A673 (cell line): ENCODE results near the gene TEX261.

ENCODE experiments used
- CTCF ChIP-seq: fragments of 300-800, 200-600 bp; sonication (generic); conservative IDR thresholded peaks from 2 replicates; pipeline ENCODE4 v1.5.1; 2017; ENCODE audit warnings: low read depth, mild to moderate bottlenecking, antibody characterized with exemption, low read length, moderate library complexity, mixed read lengths
- EZH2 ChIP-seq: fragments of 200-600 bp; sonication (generic); IDR thresholded peaks from 2 replicates; pipeline ENCODE4 v1.6.1; 2017; ENCODE audit warnings: borderline replicate concordance, low read depth, mild to moderate bottlenecking, mixed read lengths, antibody characterized with exemption, low read length; ENCODE audit not compliant: poor library complexity, severe bottlenecking

DNA sequence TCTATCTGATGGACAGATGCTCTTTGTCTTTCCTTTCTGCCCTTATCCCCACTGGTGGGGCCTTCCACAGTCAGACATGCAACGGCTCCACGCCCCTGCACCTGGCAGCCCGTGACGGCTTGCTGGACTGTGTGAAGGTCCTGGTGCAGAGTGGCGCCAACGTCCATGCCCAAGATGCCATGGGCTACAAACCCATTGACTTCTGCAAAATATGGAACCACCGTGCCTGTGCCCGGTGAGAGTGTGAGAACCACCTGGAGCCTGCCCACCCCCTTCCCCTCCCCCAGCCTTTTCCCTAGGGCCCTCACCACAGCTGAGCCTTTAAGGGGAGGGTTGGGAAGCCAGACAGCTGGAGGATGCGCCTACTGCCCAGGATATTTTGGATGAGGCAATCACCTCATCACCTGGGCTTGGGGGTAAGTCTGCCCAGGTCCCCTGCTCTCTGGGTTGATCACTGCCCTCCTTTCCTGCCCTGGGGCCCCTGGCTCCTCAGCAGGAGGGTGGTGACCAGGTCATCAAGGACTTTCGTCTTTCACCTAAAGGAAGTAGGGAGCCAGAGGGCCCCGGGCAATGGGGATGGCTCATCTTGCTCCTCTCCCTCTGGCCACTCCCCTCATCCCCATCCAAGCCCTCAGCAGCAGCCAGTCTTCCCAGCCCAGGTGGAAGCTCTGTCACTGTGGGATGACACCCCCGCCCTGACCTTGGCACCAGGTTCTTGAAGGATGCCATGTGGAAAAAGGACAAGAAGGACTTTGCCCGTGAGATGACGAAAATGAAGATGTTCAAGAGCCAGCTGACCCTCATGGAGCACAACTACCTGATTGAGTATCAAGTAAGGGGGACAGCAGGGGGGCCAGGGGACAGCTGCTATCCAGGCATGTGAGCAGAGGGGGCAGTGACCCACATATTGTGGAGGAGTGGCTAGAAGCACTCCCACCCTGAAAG, 12.5 kb downstream of the TEX261 start:
- TF ChIP-seq CTCF, result no peak
- no peak for TF ChIP-seq EZH2
